Vagina (tissue), 2 donors: ENCODE results near the gene WDR91.

Experiments used
- POLR2A ChIP-seq, 2 donors: fragments of 450-650 bp; IDR thresholded peaks; one replicate each; pipeline ENCODE4 v1.6.1; 2017; ENCODE audit warnings: antibody characterized with exemption in 2 of 2, mild to moderate bottlenecking in 2 of 2, moderate library complexity in 2 of 2
- TF ChIP-seq, protein P1 (sequence below), 3 experiments: fragments of 450-650 bp in 2 of 3; fragments of 200-600 bp in 1 of 3; sonication (generic) in 1 of 3; IDR thresholded peaks; one replicate each; pipeline ENCODE4 v1.5.1; 2017 to 2019; ENCODE audit warnings: antibody characterized with exemption in 3 of 3, mild to moderate bottlenecking in 2 of 3, moderate library complexity in 2 of 3

DNA sequence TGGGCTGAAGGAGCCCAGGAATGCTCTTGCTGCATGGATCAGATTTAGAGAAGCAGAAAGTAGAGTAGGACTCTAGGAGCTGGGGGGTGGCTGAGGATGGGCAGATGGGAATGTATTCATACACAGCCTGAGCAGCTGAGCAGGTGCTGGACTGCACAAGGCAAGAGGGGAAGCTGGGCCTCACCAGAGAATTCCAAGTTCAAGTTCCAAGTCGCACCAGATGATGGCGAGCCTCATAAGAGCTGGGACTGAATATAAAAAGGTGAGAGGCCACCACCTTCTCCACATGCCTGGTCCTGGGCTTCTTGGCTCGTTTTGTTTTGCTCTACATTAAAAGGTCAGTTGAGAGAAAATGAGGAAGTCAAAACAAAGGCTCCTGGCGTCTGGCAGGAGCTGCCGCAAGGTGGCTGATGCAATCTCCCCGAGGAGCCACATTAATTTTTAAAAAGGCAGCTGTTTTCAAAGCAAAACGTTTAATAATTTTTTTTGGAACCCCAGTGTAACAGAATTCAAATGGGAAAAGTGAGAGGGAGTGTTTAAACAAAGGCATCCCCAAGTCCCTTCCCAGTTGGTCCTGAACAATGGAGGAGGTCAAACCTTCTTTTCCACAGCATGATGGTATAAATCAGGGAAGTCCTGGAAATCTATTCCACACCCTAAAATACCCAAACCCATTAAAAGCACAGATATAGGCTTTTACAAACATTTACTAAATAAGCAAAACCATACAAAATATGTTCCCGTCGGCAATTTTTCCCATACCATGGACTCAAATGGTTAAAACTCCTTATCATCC, 50.3 kb downstream of the WDR91 start:
- TF ChIP-seq, protein P1, sequence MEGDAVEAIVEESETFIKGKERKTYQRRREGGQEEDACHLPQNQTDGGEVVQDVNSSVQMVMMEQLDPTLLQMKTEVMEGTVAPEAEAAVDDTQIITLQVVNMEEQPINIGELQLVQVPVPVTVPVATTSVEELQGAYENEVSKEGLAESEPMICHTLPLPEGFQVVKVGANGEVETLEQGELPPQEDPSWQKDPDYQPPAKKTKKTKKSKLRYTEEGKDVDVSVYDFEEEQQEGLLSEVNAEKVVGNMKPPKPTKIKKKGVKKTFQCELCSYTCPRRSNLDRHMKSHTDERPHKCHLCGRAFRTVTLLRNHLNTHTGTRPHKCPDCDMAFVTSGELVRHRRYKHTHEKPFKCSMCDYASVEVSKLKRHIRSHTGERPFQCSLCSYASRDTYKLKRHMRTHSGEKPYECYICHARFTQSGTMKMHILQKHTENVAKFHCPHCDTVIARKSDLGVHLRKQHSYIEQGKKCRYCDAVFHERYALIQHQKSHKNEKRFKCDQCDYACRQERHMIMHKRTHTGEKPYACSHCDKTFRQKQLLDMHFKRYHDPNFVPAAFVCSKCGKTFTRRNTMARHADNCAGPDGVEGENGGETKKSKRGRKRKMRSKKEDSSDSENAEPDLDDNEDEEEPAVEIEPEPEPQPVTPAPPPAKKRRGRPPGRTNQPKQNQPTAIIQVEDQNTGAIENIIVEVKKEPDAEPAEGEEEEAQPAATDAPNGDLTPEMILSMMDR (IDR thresholded peaks at IDR 0.05), result no peak
- TF ChIP-seq POLR2A (IDR thresholded peaks at IDR 0.05), result no peak
